Retinal pigment epithelial cell (primary cell): ENCODE results near the gene PCDHB7.
"Not testable (repeated sequence)": the region's sequence is repeated elsewhere in the genome, so short reads cannot be mapped to it uniquely, and the experiment has no call there.

Experiments used
- DNase-seq: peaks from one replicate; pipeline ENCODE4 v3.0.0-alpha.2; 2010; ENCODE audit warnings: low read depth
- H3K4me3 ChIP-seq: 2 replicates; pipeline ENCODE4 v1.5.1; 2011; ENCODE audit warnings: mild to moderate bottlenecking, low read length, control low read depth, moderate library complexity
- CTCF ChIP-seq: conservative IDR thresholded peaks from 2 replicates; pipeline ENCODE4 v1.5.1; 2011; ENCODE audit warnings: low read depth, low read length, control low read depth, inconsistent platforms

PCDHB7 gene

DNA sequence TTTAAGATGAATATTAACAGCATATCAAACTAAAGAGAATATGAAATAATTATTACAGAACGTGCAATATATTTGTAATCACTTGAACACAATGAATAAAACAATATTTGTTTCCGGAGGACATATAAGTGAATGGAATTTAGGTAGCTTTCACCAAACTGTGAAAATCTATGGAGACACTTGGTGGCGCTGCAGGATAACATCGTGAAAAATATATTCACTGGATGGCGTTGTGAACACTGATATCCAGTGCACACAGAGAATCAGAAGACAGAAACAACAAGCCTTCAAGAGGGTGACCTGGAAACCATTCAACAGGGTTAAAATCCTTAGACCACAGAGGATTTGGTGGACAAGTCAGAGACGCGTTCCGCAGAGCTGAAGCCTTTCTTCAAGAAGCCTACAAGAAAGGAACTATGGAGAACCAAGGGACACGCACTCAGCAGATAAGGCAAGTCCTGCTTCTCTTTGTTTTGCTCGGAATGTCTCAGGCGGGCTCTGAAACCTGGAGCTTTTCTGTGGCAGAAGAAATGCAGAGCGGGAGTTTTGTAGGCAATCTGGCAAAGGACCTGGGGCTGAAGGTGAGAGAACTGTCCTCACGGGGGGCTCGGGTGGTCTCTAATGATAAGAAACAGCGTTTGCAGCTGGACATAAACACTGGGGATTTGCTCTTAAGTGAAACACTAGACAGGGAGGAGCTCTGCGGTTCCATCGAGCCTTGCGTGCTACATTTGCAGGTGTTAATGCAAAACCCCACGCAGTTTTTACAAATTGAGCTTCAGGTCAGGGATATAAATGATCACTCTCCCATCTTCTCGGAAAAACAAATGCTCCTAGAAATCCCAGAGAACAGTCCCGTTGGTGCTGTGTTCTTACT, 27.2 kb downstream of the PCDHB7 start, which contains the start of gene PCDHB11:
Gene PCDHB11, plus strand, starts transcription at position 269 of the 877 bp plus-strand sequence. Its CDS starts 148 bp downstream, at position 417.
- TF ChIP-seq CTCF: no peak
- no peak for DNase-seq
- no peak within 1 kb of the TSS for H3K4me3 ChIP-seq

DNA sequence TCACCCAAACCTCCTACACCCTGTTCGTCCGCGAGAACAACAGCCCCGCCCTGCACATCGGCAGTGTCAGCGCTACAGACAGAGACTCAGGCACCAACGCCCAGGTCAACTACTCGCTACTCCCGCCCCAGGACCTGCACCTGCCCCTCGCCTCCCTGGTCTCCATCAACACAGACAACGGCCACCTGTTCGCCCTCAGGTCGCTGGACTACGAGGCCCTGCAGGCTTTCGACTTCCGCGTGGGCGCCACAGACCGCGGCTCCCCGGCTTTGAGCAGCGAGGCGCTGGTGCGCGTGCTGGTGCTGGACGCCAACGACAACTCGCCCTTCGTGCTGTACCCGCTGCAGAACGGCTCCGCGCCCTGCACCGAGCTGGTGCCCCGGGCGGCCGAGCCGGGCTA, 28.7 kb downstream of the PCDHB7 start:
- DNase-seq, H3K4me3 ChIP-seq: not testable (repeated sequence)

DNA sequence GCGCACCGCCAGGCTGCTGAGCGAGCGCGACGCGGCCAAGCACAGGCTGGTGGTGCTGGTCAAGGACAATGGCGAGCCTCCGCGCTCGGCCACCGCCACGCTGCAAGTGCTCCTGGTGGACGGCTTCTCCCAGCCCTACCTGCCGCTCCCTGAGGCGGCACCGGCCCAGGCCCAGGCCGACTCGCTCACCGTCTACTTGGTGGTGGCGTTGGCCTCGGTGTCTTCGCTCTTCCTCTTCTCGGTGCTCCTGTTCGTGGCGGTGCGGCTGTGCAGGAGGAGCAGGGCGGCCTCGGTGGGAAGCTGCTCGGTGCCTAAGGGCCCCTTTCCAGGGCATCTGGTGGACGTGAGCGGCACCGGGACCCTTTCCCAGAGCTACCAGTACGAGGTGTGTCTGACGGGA, 29.2 kb downstream of the PCDHB7 start:
- not testable (repeated sequence) for DNase-seq, H3K4me3 ChIP-seq

DNA sequence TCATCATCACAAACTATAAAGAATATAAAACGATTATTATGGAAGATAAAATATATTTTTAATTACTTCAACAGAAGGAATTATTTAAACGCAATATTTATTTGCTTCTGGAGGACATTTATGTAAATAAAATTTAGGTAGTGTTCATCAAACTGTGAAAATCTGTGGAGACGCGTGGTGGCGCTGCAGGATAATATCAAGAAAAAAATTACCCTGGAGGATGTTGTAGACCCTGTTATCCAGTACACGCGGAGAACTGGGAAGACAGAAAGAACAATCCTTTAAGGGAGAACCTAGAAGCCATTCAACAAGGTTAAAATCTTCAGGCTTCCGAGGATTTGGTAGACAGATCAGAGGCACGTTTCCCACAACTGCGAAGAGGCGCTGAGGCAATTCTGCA, 36.0 kb downstream of the PCDHB7 start, which contains the start of gene PCDHB12:
Gene PCDHB12, plus strand, starts transcription at position 242 of the 400 bp plus-strand sequence. CDS start 189 bp downstream, outside the sequence.
- no peak within 1 kb of the TSS for H3K4me3 ChIP-seq

GRCh38 chr5:141210281-141210680, 37.8 kb downstream of the PCDHB7 start:
- H3K4me3 ChIP-seq: not testable (repeated sequence)

More for the DNA sequence above, 36.0 kb downstream of the PCDHB7 start, which contains the start of gene PCDHB12:
- no peak for TF ChIP-seq CTCF
- DNase-seq: no peak

GRCh38 chr5:141210849-141211248, 38.4 kb downstream of the PCDHB7 start:
- DNase-seq, H3K4me3 ChIP-seq: not testable (repeated sequence)

More at GRCh38 chr5:141210281-141210680, 37.8 kb downstream of the PCDHB7 start:
- not testable (repeated sequence) for DNase-seq

GRCh38 chr5:141213656-141214339, 41.4 kb downstream of the PCDHB7 start, which contains the start of gene PCDHB13:
Gene PCDHB13 (plus strand): TSS chr5:141213919. CDS start chr5:141214124, 205 bp downstream.
- not testable (repeated sequence) for DNase-seq, H3K4me3 ChIP-seq

GRCh38 chr5:141214583-141214982, 42.1 kb downstream of the PCDHB7 start:
- not testable (repeated sequence) for DNase-seq, H3K4me3 ChIP-seq

DNA sequence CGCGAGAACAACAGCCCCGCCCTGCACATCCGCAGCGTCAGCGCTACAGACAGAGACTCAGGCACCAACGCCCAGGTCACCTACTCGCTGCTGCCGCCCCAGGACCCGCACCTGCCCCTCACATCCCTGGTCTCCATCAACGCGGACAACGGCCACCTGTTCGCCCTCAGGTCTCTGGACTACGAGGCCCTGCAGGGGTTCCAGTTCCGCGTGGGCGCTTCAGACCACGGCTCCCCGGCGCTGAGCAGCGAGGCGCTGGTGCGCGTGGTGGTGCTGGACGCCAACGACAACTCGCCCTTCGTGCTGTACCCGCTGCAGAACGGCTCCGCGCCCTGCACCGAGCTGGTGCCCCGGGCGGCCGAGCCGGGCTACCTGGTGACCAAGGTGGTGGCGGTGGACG, 43.1 kb downstream of the PCDHB7 start:
- not testable (repeated sequence) for H3K4me3 ChIP-seq, DNase-seq

DNA sequence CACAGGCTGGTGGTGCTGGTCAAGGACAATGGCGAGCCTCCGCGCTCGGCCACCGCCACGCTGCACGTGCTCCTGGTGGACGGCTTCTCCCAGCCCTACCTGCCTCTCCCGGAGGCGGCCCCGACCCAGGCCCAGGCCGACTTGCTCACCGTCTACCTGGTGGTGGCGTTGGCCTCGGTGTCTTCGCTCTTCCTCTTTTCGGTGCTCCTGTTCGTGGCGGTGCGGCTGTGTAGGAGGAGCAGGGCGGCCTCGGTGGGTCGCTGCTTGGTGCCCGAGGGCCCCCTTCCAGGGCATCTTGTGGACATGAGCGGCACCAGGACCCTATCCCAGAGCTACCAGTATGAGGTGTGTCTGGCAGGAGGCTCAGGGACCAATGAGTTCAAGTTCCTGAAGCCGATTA, 43.6 kb downstream of the PCDHB7 start:
- not testable (repeated sequence) for DNase-seq, H3K4me3 ChIP-seq

- no peak for DNase-seq
- peak within 1 kb of the TSS; percentile 1 for H3K4me3 ChIP-seq
- no peak for TF ChIP-seq CTCF
Observed at GRCh38 chr5:141223112-141223783, 50.8 kb downstream of the PCDHB7 start, which contains the start of gene PCDHB14. Gene PCDHB14 (plus strand): TSS chr5:141223343. CDS start chr5:141223506, 163 bp downstream.

GRCh38 chr5:141224844-141225243, 52.4 kb downstream of the PCDHB7 start:
- H3K4me3 ChIP-seq, DNase-seq: not testable (repeated sequence)

- H3K4me3 ChIP-seq, DNase-seq: not testable (repeated sequence)
Observed at GRCh38 chr5:141225421-141225820, 53.0 kb downstream of the PCDHB7 start.
